ENCODE data around the gene CALU. TPM values are rescaled to one million over a fixed set of nuclear protein-coding genes. Genes with fewer than 3 reads are reported as not detected.

Gene CALU
- total RNA-seq, 1 donor from 2014 or later, result 280 TPM

GRCh38 chr7:128790315-128791041 lies 51.3 kb downstream of the CALU start:
- no peak for FAIRE-seq

DNA sequence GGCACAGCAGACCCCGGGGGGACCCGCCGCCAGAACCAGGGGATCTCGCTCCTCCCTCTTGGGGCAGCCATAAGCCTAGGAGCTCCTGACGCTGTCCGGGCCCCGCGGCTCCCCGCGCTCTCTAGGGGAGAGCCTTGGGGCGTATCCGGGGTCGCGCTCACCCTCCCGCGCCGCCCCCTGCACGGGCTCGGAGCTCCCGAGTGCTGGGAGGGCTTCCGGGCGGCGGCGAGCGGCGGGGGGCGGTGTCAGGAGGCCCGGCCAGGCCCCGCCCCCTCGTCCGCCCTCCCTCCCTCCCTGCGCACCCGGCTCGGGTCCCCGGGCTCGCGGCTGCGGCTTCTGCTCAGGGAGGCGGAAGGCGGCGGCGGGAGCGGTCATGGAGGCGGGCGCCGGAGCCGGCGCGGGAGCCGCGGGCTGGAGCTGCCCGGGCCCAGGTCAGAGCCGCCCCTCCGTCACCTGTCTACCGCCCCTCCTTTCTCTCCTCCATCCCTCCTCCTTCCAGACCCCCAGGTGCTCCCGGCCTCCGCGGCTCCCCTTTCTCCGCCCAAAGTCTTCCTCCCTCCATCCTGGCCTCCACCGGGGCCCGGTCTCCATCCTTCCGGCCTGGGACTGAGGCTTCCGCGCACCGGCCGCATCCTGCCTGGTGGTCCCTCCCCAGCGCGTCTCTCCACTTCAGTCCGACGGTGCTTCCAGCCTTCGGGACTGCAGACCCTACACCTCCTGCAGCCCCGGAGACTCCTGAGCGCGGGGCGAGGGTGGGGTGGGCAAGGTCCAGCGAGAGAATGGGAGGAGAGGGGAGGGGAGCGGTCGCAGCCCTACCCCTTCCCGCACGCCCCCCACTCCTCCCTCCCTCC lies 52.2 kb downstream of the CALU start, which contains the start of gene CCDC136:
Gene CCDC136, plus strand, starts transcription at position 848 of the 851 bp plus-strand sequence. CDS start 444 bp downstream, outside the sequence.
- peak; percentile 23 for DNase-seq (ENCODE audit: low read depth)
- TF ChIP-seq, protein P1, sequence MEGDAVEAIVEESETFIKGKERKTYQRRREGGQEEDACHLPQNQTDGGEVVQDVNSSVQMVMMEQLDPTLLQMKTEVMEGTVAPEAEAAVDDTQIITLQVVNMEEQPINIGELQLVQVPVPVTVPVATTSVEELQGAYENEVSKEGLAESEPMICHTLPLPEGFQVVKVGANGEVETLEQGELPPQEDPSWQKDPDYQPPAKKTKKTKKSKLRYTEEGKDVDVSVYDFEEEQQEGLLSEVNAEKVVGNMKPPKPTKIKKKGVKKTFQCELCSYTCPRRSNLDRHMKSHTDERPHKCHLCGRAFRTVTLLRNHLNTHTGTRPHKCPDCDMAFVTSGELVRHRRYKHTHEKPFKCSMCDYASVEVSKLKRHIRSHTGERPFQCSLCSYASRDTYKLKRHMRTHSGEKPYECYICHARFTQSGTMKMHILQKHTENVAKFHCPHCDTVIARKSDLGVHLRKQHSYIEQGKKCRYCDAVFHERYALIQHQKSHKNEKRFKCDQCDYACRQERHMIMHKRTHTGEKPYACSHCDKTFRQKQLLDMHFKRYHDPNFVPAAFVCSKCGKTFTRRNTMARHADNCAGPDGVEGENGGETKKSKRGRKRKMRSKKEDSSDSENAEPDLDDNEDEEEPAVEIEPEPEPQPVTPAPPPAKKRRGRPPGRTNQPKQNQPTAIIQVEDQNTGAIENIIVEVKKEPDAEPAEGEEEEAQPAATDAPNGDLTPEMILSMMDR (IDR thresholded peaks at IDR 0.05; ENCODE audit: insufficient read depth, low read length, severe bottlenecking), result no peak
- H3K27me3 ChIP-seq (ENCODE audit: control insufficient read depth, insufficient read depth, low read length), result no peaks in the 10 kb centered on the region
- FAIRE-seq, result no peak
- H3K36me3 ChIP-seq (ENCODE audit: control insufficient read depth, insufficient read depth, low read length), result no peaks in the 10 kb centered on the region
- peak within 1 kb of the TSS; percentile 49 for H3K4me3 ChIP-seq (ENCODE audit: low read depth, low read length)

More at GRCh38 chr7:128790315-128791041, 51.3 kb downstream of the CALU start:
- no peaks in the 10 kb centered on the region for H3K27me3 ChIP-seq (ENCODE audit: control insufficient read depth, insufficient read depth, low read length)
- no peaks in the 10 kb centered on the region for H3K36me3 ChIP-seq (ENCODE audit: control insufficient read depth, insufficient read depth, low read length)
- no peak for DNase-seq (ENCODE audit: low read depth)
- TF ChIP-seq, protein P1 (IDR thresholded peaks at IDR 0.05; ENCODE audit: insufficient read depth, low read length, severe bottlenecking), result no peak
- peak overlapping the region; percentile 49 for H3K4me3 ChIP-seq (ENCODE audit: low read depth, low read length)

DNA sequence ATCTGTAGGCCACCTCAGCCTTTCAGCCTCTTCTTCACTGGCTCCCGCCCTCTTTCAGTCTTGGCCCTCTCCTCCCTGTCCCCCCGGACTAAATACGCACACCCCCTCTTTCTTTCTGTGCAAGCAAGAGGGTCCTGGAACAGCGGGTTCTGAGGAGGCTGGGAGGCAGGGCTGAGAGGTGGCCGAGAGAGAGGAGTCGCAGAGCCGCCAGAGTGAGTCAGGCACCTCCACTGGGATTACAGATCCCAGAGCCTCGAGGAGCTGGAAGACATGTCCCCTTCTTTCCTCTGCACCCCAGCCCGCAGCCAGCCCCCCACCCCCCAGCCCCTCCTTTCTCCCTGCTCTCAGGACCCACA lies 52.8 kb downstream of the CALU start:
- Histone ChIP-seq H3K27me3 (ENCODE audit: control insufficient read depth, insufficient read depth, low read length) (no peaks in the 10 kb centered on the region), H3K36me3 (ENCODE audit: control insufficient read depth, insufficient read depth, low read length) (no peaks in the 10 kb centered on the region), H3K4me3 (ENCODE audit: low read depth, low read length) (peak overlapping the region; percentile 49)
- TF ChIP-seq, protein P1 (IDR thresholded peaks at IDR 0.05; ENCODE audit: insufficient read depth, low read length, severe bottlenecking), result no peak
- FAIRE-seq (no peak), DNase-seq (ENCODE audit: low read depth) (no peak)

GRCh38 chr7:128792471-128793180 lies 53.5 kb downstream of the CALU start:
- Histone ChIP-seq H3K4me3 (ENCODE audit: low read depth, low read length) (no peak overlapping the region), H3K27me3 (ENCODE audit: control insufficient read depth, insufficient read depth, low read length) (no peaks in the 10 kb centered on the region), H3K36me3 (ENCODE audit: control insufficient read depth, insufficient read depth, low read length) (no peaks in the 10 kb centered on the region)
- TF ChIP-seq, protein P1 (IDR thresholded peaks at IDR 0.05; ENCODE audit: insufficient read depth, low read length, severe bottlenecking), result no peak
- no peak for FAIRE-seq
- DNase-seq (ENCODE audit: low read depth), result no peak

- H3K27me3 ChIP-seq (ENCODE audit: control insufficient read depth, insufficient read depth, low read length), result no peaks in the 10 kb centered on the region
- FAIRE-seq (no peak), DNase-seq (ENCODE audit: low read depth) (no peak)
- no peak overlapping the region for H3K4me3 ChIP-seq (ENCODE audit: low read depth, low read length)
- TF ChIP-seq, protein P1 (IDR thresholded peaks at IDR 0.05; ENCODE audit: insufficient read depth, low read length, severe bottlenecking), result no peak
- no peaks in the 10 kb centered on the region for H3K36me3 ChIP-seq (ENCODE audit: control insufficient read depth, insufficient read depth, low read length)
These were observed 54.0 kb downstream of the CALU start for GRCh38 chr7:128793181-128793547.

Data from bronchial epithelial cell (primary cell).